HG03196 (cell line): Measurements from ENCODE around the gene AGPAT3.
"Not testable (repeated sequence)": the region's sequence is repeated elsewhere in the genome, so short reads cannot be mapped to it uniquely, and the experiment has no call there.

Experiments used
- ATAC-seq: cut with Tn5 transposase; IDR thresholded peaks from one replicate; pipeline ENCODE4 v1.9.1; 2021; ENCODE audit not compliant: unreplicated experiment

AGPAT3 gene

DNA sequence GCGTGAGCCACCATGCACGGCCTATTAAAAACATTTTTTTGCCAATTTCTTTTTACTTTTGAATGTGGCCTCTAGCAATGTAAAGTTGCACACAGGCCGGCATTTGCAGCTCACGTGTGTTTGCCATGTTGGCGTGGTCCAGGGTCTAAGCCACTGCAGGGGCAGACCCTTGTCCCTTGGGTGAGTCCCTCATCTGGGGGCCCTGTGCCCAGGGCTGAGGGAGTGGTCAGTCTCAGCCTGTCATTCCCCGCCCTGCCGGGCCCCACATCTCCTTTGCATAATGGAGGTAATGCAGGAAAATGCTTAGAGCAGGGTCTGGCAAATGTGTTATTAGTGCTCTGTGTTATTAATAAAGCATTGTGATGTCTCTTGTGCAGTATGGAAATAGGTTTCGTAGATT lies 16.9 kb downstream of the AGPAT3 start:
- no peak for ATAC-seq

DNA sequence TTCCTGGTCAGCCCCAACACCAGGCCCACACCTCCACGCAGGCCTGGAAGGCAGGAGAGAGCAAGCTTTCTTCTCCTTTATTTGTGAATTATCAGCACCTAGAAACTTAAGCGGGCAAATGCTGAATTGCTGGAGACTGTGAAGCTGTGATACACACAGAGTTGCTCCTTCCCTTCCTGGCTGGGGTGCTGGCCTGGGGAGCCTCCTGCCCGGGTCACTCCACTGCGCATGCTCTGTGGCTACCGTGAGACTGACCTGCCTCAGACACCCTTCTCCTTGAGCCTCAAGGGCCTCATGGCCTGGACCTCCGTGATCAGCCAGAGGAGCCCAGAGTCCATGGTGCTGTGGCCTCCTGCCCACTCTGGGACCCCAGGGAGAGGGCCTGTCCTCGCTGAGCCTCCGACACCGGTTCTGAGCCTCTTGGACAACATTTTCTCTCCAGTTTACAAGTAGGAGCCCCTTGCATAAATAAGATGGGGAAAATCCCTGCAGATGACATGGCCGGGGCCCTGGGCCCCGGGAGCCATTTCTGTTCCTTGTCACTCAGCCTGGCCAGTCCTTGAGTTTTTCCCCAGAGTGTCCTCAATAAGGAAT lies 18.0 kb downstream of the AGPAT3 start:
- no peak for ATAC-seq

DNA sequence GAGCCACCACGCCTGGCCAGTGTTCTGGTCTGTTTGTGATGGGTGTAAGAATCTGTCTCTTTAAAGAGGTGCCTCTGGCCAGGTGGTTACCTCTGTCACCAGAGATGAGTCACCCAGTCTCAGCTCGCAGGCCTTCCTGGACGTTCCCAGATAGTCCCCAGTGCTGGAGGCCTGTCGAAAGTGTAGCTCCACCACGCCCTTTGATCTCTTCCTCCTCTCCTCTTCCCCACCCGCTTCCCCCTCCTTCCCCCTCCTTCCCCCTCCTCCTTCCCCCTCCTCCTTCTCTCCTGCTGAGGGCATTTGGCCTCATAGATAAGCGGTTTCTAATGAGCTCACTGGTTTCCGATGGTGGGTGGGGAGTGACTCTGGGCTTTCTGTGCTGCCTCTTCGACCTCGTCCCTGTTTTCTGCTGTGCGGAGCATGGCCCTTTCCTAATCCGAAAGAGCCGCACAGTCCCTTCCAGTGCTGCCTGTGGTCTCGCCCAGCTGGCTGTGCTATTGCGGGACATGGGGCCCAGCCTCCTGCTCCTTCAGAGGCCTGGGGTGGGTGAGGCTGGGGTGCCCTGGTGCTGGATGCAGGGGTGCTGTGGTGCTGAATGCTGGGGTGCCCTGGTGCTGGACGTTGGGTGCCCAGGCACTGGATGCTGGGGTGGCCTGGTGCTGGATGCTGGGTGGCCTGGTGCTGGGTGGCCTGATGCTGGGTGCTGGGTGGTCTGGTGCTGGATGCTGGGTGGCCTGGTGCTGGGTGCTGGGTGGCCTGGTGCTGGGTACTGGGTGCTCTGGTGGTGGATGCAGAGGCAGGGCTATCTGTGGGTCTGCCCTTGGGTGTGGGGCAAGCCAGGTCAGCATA lies 19.2 kb downstream of the AGPAT3 start:
- ATAC-seq = no peak

DNA sequence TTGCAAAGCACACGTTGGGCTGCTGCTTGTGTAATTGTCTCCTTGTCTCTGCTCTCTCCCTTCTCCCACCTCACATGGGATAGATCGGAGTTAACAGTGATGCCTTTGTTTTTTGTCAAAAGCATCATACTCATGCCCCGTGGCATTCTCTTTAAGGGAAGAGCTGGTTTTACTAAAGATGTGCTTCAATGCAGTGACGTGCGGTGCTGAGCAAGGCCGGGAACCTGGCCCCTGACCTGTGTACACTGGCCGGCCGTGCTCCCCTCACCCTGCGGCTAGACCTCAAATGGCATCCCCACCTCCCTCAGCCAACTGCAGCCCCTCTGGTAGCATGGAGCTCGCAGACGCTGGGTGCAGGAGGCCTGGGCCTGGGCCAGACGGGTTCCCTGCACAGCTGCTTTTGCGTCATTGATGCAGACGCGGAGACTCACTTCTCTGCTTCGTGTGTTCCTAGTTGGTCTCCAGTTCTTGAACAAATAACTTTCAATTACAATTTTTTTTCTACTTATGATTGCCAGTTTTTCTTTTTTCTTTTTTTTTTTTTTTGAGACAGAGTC lies 19.9 kb downstream of the AGPAT3 start:
- ATAC-seq = no peak

DNA sequence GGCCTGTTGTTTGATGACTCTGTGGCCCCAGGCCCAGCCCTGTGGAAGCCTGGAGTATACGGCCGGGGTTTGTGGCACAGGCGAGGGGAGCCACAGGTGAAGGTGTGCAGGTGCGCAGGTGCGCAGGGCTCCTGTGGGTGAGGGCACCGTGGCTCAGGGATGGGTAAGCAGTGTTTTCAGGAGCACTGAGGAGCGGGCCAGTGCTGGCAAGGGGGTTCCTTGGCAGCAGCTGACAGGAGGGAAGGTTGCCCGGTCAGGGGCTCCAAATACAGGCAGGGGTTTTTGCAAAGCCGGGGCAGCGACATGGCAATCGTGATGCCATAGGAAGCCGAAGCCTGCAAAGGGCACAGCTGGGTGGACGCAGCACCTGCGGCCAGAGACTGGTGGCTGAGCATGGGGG lies 20.7 kb downstream of the AGPAT3 start:
- ATAC-seq = no peak

DNA sequence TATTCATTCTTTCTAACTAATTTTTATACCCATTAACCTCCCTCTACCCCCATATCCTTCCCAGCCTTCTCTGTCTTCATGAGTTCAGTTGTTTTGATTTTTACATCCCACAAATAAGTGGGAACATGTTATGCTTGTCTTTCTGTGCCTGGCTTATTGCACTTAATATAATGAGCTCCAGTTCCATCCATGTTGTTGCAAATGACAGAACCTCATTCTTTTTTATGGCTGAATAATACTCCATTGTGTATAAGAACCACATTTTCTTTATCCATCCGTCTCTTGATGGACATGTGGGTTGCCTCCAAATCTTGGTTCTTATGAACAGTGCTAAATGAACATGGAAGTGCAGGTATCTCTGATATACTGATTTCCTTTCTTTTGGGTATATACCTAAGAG lies 21.5 kb downstream of the AGPAT3 start:
- ATAC-seq = no peak

DNA sequence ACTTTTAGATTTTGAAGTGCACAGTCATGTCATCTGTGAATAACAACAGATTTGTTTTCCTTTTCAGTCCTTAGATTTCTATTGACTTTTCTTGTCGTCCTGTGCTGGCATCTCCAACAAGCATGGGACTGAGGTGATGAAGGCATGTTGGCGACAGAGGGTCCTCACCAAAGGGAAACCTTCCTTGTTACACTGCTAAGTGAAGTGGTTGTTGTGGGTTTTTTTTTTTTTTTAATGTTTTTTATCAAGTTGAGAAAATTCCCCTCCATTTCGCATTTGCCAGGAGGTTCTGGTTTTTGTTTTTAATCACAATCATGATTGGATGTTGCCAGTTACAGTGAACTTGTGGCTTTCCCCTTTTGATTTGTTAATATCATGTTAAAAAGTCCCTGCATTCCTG lies 24.0 kb downstream of the AGPAT3 start:
- ATAC-seq = no peak

DNA sequence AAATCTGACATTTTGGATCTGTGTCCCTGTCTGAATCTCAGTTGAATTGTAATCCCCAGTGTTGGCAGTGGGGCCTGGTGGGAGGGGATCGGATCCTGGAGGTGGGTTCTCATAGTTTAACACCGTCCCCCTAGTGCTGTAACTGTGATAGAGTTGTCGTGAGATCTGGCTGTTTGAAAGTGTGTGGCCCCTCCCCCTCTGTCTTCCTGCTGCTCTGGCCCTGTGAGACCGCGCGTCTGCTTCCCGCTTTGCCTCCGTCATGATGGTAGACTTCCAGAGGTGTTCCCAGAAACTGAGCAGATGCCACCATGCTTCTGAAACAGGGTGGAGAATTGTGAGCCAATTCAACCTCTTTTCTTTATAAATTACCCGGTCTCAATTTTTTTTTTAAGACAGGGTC lies 25.0 kb downstream of the AGPAT3 start:
- ATAC-seq = no peak

DNA sequence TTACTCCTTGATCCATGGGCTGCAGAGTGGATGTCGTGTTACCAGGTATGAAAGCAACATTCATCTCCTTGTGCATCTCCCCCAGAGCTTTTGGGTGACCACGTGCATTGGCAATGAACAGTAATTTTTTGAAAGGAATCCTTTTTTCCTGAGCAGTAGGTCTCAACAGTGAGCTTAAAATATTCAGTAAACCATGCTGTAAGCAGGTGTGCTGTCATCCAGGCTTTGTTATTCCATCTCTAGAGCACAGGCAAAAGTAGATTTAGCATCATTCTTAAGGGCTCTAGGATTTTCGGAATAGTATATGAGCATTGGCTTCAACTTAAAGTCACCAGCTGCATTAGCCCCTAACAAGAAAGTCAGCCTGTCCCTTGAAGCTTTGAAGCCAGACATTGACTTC lies 27.3 kb downstream of the AGPAT3 start:
- no peak for ATAC-seq

DNA sequence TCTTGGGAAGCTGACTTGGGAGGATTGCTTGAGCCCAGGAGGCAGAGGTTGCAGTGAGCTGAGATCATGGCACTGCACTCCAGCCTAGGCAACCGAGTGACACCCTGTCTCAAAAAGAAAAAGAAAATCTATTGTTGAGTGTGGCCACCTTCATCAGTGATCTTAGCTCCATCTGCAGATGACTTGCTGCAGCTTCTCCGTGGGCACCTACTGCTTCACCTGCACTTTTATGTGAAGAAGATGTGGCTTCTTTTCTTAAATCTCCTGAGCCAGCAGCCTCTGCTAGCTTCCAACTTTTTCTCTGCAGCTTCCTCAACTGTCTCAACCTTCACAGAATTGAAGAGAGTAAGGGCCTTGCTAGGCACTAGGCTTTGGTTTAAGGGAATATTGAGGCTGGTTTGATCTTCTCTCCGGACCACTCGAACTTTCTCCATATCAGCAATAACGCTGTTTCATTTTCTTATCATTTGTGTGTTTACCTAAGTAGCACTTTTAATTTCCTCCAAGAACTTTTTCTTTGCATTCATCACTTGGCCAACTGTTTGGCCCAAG lies 28.0 kb downstream of the AGPAT3 start:
- ATAC-seq = no peak

DNA sequence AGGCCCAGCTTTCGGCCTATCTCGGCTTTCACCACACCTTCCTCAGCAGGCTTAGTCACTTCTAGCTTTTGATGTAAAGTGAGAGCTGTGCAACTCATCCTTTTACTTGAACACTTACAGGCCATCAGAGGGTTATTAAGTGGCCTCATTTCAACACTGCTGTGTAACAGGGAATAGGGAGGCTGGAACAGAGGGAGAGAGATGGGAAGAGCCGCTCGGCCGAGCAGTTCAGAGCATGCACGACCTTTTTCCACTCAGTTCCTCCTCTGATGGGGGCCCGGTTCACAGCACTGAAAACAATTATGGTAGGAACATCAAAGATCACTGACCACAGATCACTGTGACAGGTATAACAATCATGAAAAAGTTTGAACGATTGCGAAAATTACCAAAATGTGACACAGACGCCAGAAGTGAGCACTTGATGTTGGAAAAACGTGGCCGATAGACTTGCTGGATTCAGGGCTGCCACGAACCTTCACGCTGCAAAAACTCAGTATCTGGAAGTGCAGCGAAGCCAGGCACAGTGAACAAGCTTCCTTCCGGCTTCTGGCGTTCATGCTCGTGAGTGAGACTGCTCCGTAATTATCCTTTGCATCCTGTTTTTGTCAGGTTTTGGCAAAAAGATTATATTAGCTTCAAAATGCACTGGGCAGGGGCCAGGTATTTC lies 28.6 kb downstream of the AGPAT3 start:
- ATAC-seq = no peak

DNA sequence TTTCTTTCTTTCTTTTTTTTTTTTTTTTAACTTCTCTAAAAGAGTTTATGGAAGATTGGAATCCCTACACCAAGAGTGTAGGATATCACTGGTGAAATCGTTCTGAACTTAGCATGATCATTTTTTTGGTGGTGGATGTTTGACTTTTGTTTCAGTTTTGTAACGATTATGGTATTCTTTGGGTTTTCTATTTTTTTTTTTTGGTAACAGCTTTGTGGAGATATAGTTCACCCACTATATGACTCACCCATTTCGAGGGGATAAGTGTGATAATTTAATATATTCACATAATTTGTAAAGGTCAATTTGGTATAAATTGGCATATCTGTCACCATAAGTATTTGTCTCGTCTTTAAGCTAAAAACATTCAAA lies 29.2 kb downstream of the AGPAT3 start:
- ATAC-seq = no peak

DNA sequence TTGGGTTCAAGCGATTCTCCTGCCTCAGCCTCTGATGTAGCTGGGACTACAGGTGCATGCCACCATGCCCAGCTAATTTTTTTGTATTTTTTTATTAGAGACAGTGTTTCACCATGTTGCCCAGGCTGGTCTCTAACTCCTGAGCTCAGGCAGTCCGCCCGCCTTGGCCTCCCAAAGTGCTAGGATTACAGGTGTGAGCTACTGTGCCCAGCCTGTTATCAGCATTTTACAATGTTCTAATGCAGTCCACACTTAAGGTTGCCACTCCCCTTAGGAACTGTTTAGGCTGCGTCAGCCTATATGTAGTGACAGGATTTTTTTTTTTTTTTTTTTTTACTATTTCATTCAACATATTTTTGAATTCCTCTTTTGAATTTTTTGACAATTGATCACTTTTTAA lies 30.2 kb downstream of the AGPAT3 start:
- no peak for ATAC-seq

DNA sequence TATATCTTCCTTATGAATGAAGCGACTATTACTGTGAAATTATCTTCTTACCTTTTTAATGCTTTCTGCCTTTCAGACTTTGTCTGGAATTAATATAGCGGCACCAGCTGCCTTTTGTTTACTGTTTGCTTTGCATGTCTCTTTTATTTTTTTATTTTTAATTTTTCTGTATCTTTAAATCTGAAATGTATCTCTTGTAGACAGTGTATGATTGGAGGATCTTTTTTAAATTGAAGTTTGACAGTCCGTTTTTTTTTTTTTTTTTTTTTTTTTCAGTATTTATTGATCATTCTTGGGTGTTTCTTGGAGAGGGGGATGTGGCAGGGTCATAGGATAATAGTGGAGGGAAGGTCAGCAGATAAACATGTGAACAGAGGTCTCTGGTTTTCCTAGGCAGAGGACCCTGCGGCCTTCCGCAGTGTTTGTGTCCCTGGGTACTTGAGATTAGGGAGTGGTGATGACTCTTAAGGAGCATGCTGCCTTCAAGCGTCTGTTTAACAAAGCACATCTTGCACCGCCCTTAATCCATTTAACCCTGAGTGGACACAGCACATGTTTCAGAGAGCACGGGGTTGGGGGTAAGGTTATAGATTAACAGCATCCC lies 31.8 kb downstream of the AGPAT3 start:
- not testable (repeated sequence) for ATAC-seq

DNA sequence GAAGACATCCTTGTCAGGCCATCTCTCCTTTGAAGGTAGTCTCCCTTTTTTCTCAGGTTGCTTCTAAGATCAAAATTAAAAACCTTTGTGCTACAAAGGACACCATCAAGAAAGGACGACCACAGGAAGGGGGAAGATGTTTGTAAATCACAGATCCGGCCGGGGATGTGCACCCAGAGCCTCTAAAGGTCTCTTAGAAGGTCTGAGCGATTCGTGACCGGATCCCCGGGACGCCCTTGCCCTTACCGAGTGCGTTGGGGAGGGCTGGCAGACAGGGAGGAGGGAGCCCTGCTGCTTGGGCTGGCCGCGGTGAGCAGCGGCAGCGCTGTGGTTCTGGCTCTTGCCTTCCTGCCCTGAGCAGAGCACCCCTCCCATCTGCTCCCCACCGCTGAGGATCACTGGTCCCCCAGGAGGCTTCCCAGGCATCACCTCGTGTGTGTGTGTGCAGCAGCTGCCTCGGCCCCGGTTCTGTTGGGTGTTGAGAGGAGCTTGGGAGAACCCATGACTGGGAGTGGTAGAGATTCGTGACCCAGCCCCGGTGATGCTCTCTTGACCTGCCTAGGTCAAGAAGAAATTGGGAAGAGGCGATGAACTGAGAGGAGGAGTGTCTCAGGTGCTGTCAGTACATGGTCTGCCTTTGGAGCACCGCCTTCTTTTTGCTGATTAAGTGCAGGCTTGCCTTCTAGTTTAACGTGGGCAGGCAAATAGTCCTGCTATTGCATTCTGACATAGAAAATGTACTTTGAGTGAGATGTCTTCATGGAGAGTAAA lies 34.5 kb downstream of the AGPAT3 start:
- ATAC-seq = no peak

DNA sequence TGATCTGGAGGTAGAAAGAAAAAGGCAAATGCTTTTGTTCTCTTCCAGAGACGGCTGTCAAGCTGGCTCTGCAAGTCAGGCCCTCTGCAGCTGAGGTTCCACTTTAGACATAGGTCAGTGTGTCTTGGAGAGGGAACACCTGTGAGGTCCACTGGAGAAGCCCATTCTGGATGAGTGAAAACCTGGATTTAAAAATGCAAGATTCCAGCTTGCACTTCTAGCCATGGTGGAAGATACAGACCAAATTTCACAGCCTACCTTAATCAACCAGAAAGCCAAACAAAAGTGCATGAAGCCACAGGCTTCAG lies 35.0 kb downstream of the AGPAT3 start:
- no peak for ATAC-seq

DNA sequence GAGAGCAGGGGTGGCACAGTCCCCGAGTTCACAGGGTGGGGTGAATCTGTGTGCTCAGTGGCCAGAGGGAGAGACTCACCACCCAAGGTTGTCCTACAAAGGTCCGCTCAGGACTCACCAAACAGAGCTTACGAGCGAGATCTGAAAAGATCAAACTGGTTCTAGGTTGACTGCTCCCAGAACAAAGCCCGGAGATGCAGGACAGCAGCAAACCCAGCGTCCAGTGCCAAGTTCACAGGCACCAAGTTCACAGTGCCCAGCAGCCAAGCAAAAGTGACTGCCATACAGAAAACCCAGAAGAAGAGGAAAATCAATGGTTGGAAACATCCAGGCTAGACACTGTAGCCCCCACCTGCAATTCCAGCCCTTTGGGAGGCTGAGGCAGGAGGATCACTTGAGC lies 35.7 kb downstream of the AGPAT3 start:
- no peak for ATAC-seq

DNA sequence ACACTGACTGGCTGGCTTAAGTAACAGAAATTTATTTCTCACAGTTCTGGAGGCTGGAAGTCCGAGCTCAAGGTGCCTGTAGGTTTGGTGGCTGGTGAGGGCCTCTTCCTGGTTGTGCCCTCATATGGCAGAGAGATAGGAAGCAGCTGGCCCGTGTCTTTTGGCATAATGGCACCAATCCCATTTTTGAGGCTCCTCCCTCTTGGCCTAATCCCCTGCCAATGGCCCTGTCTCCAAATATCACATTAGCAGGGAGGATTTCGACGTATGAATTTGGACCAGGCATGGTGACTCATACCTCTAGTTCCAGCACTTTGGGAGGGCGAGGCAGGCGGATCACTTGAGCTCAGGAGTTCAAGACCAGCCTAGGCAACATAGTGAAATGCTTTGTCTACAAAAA lies 37.4 kb downstream of the AGPAT3 start:
- ATAC-seq = no peak

DNA sequence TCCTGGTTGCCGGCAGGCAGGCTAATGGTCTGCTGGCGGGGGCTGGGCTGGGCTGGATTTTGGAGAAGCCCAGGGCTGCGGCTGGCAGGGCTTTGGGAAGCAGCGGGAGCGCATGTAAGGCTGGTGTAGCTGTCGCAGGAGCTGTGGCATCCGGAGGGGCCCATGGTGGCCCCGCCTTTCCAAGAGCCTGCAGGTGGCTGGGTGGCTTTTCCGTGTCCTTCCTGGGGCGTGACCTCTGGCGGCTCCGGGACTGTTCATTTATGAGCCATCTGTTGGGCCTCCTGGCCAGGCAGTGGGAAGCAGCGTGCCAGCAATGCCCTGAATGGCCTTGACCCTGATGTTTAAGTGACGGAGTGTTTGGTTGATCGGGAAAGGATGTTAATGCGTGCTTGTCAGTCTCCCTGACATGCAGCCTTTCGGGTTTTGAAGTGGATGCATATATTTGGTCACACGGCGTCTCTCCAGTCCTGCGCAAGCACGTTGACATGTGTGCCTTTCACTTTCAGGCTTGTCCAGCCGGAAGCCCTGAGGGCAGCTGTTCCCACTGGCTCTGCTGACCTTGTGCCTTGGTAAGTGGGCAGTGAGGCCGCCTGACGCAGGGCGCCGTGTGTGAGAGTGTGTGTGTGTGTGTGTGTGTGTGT lies 38.5 kb downstream of the AGPAT3 start:
- ATAC-seq = no peak

DNA sequence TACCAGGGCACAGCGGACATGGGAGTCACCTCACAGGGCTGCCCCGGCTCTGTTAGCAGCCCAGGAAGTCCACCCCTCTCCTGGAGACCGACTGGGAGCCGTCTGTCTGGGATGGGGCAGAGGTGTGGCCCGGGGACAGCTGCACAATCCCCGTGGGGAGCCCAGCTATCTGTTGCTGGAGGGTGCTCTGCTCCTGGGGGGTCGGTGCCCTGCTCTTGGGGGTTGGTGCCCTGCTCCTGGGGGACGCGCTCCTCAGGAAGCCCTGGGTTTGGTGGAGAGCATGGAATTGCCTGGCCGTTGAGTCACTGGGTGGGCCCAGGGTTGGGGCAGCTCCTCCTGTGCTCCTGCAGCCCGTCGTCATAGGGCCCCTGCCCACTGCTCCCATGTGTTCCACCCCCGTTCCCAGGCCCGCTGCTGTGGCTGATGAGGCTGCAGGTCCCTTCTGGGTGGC lies 39.3 kb downstream of the AGPAT3 start:
- no peak for ATAC-seq
